Occipital lobe (tissue), 2 donors: ENCODE data around the gene VAPB. TPM values are rescaled to one million over a fixed set of nuclear protein-coding genes. Genes with fewer than 3 reads are reported as not detected.

Source experiments
- DNase-seq: peaks from one replicate; lab custom pipeline; 2025; lab: John Stamatoyannopoulos, UW
- total RNA-seq: library from RNA; depleted of rRNA; stranded (reverse); fragments of >200 nt; gene quantifications from one replicate; pipeline ENCODE4 v1.2.3, GENCODE V29; 2014

The VAPB gene
- total RNA-seq, 1 donor from 2014 or later, result 18.2 TPM

GRCh38 chr20:58377766-58378401, 11.1 kb upstream of the VAPB start:
- no peak for DNase-seq

- no peak for DNase-seq
These were observed 10.3 kb upstream of the VAPB start for GRCh38 chr20:58378704-58379103.

- DNase-seq, result no peak
These were observed 7.4 kb upstream of the VAPB start for GRCh38 chr20:58381627-58382026.

- DNase-seq, result no peak
These were observed 6.9 kb upstream of the VAPB start for GRCh38 chr20:58382096-58382495.

- no peak for DNase-seq
These were observed 4.2 kb upstream of the VAPB start for GRCh38 chr20:58384821-58385220.

GRCh38 chr20:58388028-58388601, 914 bp upstream of the VAPB start:
- DNase-seq, result no peak

- no peak for DNase-seq
These were observed 417 bp downstream of the VAPB start for GRCh38 chr20:58389324-58389967.

- no peak for DNase-seq
These were observed 1.1 kb downstream of the VAPB start for GRCh38 chr20:58389968-58390658.

- DNase-seq, result no peak
These were observed 1.6 kb downstream of the VAPB start for GRCh38 chr20:58390659-58391035.

GRCh38 chr20:58392286-58392685, 3.3 kb downstream of the VAPB start:
- no peak for DNase-seq

GRCh38 chr20:58393299-58393698, 4.3 kb downstream of the VAPB start:
- no peak for DNase-seq

GRCh38 chr20:58394801-58395200, 5.8 kb downstream of the VAPB start:
- DNase-seq, result no peak

- DNase-seq, result no peak
These were observed 6.6 kb downstream of the VAPB start for GRCh38 chr20:58395604-58396003.

- DNase-seq, result no peak
These were observed 8.4 kb downstream of the VAPB start for GRCh38 chr20:58397429-58397828.

GRCh38 chr20:58398254-58398653, 9.2 kb downstream of the VAPB start:
- no peak for DNase-seq

- DNase-seq, result no peak
These were observed 10.9 kb downstream of the VAPB start for GRCh38 chr20:58399926-58400325.

GRCh38 chr20:58401162-58401561, 12.1 kb downstream of the VAPB start:
- no peak for DNase-seq

GRCh38 chr20:58402305-58402704, 13.3 kb downstream of the VAPB start:
- no peak for DNase-seq

- DNase-seq, result no peak
These were observed 13.8 kb downstream of the VAPB start for GRCh38 chr20:58402827-58403226.

- DNase-seq, result no peak
These were observed 14.2 kb downstream of the VAPB start for GRCh38 chr20:58403272-58403671.

- DNase-seq, result no peak
These were observed 16.7 kb downstream of the VAPB start for GRCh38 chr20:58405504-58406291.
